Neural cell (in vitro differentiated cells): ENCODE results near the gene ANO4. TPM values are rescaled to one million over a fixed set of nuclear protein-coding genes. Genes with fewer than 3 reads are reported as not detected.

Source experiments
- H2AFZ ChIP-seq: fragments of 200-600, 300-800 bp; sonication (generic), shearing (Covaris generic); 2 replicates; pipeline ENCODE4 v1.6.0; 2014; ENCODE audit warnings: low read depth, mild to moderate bottlenecking, antibody characterized with exemption, low read length, moderate library complexity
- H3F3A ChIP-seq: fragments of 200-600 bp; shearing (Covaris generic); 2 replicates; pipeline ENCODE4 v1.6.1; 2016; ENCODE audit warnings: mild to moderate bottlenecking, moderate library complexity, mixed read lengths, antibody characterized with exemption, low read length; ENCODE audit not compliant: insufficient read depth, poor library complexity, severe bottlenecking
- H3K27ac ChIP-seq: fragments of 200-600, 300-800 bp; sonication (generic), shearing (Covaris generic); 2 replicates; pipeline ENCODE4 v1.5.1; 2014; ENCODE audit warnings: mild to moderate bottlenecking, low read length, moderate library complexity
- H3K27me3 ChIP-seq: fragments of 300-800, 200-600 bp; sonication (generic), shearing (Covaris generic); 2 replicates; pipeline ENCODE4 v1.6.0; 2014; ENCODE audit warnings: mild to moderate bottlenecking, low read depth, low read length, moderate library complexity; ENCODE audit not compliant: insufficient read depth
- H3K36me3 ChIP-seq: fragments of 300-800, 200-600 bp; sonication (generic), shearing (Covaris generic); 2 replicates; pipeline ENCODE4 v1.5.1; 2014; ENCODE audit warnings: mild to moderate bottlenecking, antibody characterized with exemption, low read length, moderate library complexity; ENCODE audit not compliant: insufficient read depth
- H3K4me2 ChIP-seq: fragments of 300-800, 200-600 bp; sonication (generic), shearing (Covaris generic); 2 replicates; pipeline ENCODE4 v1.6.0; 2014; ENCODE audit warnings: mild to moderate bottlenecking, low read length
- H3K4me3 ChIP-seq: fragments of 300-800, 200-600 bp; sonication (generic), shearing (Covaris generic); 2 replicates; pipeline ENCODE4 v1.5.1; 2014; ENCODE audit warnings: mild to moderate bottlenecking, low read length, moderate library complexity
- H3K79me2 ChIP-seq: fragments of 200-600 bp; shearing (Covaris generic); replicated peaks from 2 replicates; pipeline ENCODE4 v1.6.0; 2014; ENCODE audit warnings: mild to moderate bottlenecking, low read length, moderate library complexity; ENCODE audit not compliant: insufficient read depth
- H3K9ac ChIP-seq: fragments of 300-800, 200-600 bp; sonication (generic), shearing (Covaris generic); 2 replicates; pipeline ENCODE4 v1.6.1; 2016; ENCODE audit warnings: mild to moderate bottlenecking, low read length, mixed read lengths
- H3K9me2 ChIP-seq: fragments of 200-600 bp; shearing (Covaris generic); 2 replicates; pipeline ENCODE4 v1.6.1; 2016; ENCODE audit warnings: mild to moderate bottlenecking, low read length, mixed read lengths; ENCODE audit not compliant: insufficient read depth
- H3K9me3 ChIP-seq: fragments of 200-600, 300-800 bp; sonication (generic), shearing (Covaris generic); 2 replicates; pipeline ENCODE4 v1.6.1; 2016; ENCODE audit warnings: mild to moderate bottlenecking, mixed run types, low read length, moderate library complexity, mixed read lengths
- H4K20me1 ChIP-seq: fragments of 200-600 bp; shearing (Covaris generic); 2 replicates; pipeline ENCODE4 v1.6.1; 2016; ENCODE audit warnings: mild to moderate bottlenecking, mixed run types; ENCODE audit not compliant: insufficient read depth
- CTCF ChIP-seq: fragments of 450-650 bp; IDR thresholded peaks from 2 replicates; pipeline ENCODE4 v1.5.1; 2014; ENCODE audit warnings: antibody characterized with exemption, mild to moderate bottlenecking, moderate library complexity; ENCODE audit not compliant: poor library complexity, severe bottlenecking
- EP300 ChIP-seq: fragments of 450-650 bp; conservative IDR thresholded peaks from 2 replicates; pipeline ENCODE4 v1.6.1; 2014; ENCODE audit warnings: antibody characterized with exemption, mild to moderate bottlenecking, moderate library complexity; ENCODE audit not compliant: poor library complexity, severe bottlenecking
- EZH2 ChIP-seq: fragments of 200-600, 300-800 bp; shearing (Covaris generic), sonication (generic); IDR thresholded peaks from 2 replicates; pipeline ENCODE4 v1.6.1; 2014; ENCODE audit warnings: antibody characterized with exemption, low read length, borderline replicate concordance, mild to moderate bottlenecking; ENCODE audit not compliant: insufficient read depth, poor library complexity, severe bottlenecking
- MXI1 ChIP-seq: fragments of 450-650 bp; conservative IDR thresholded peaks from 2 replicates; pipeline ENCODE4 v1.6.1; 2014; ENCODE audit warnings: antibody characterized with exemption, mild to moderate bottlenecking; ENCODE audit not compliant: poor library complexity, severe bottlenecking
- POLR2AphosphoS5 ChIP-seq: IDR thresholded peaks from 2 replicates; pipeline ENCODE4 v1.6.1; 2012
- RAD21 ChIP-seq: fragments of 450-650 bp; conservative IDR thresholded peaks from 2 replicates; pipeline ENCODE4 v1.6.1; 2014; ENCODE audit warnings: antibody characterized with exemption, mild to moderate bottlenecking, moderate library complexity
- REST ChIP-seq: IDR thresholded peaks from 2 replicates; pipeline ENCODE4 v1.6.1; 2012; ENCODE audit warnings: borderline replicate concordance
- SMC3 ChIP-seq: fragments of 450-650 bp; conservative IDR thresholded peaks from 2 replicates; pipeline ENCODE4 v1.6.1; 2014; ENCODE audit warnings: antibody characterized with exemption, mild to moderate bottlenecking, moderate library complexity; ENCODE audit not compliant: poor library complexity
- TAF1 ChIP-seq: IDR thresholded peaks from 2 replicates; pipeline ENCODE4 v1.6.1; 2012; ENCODE audit warnings: low read depth
- polyA plus RNA-seq: library from polyadenylated mRNA; depleted of rRNA; stranded (reverse); fragments of >200 nt; gene quantifications from 2 replicates; pipeline ENCODE4 v1.2.3, GENCODE V29; 2014

The ANO4 gene
- polyA plus RNA-seq, 1 donor from 2014 or later: 11.1 TPM

- Histone ChIP-seq H3K4me3 (no peak overlapping the region), H3K9ac (no peak overlapping the region), H3K27me3 (no peaks in the 10 kb centered on the region), H2AFZ (no peak overlapping the region), H3K36me3 (no peaks in the 10 kb centered on the region), H4K20me1 (no peaks in the 10 kb centered on the region), H3F3A (no peaks in the 10 kb centered on the region), H3K27ac (no peak overlapping the region), H3K79me2 (no peaks in the 10 kb centered on the region), H3K9me2 (no peaks in the 10 kb centered on the region), H3K4me2 (no peak overlapping the region), H3K9me3 (no peaks in the 10 kb centered on the region)
- no peak for TF ChIP-seq MXI1
- no peak for TF ChIP-seq TAF1
- TF ChIP-seq POLR2AphosphoS5: no peak
- TF ChIP-seq REST: no peak
- TF ChIP-seq EZH2: no peak
- TF ChIP-seq RAD21: no peak
Measured at GRCh38 chr12:100752841-100753240, 41.7 kb upstream of the ANO4 start.

- H4K20me1 ChIP-seq: no peaks in the 10 kb centered on the region
- H3K79me2 ChIP-seq: no peaks in the 10 kb centered on the region
- no peaks in the 10 kb centered on the region for H3K9me2 ChIP-seq
- H3K4me2 ChIP-seq: no peak overlapping the region
- no peak overlapping the region for H3K4me3 ChIP-seq
- H3K36me3 ChIP-seq: no peaks in the 10 kb centered on the region
- H3K9me3 ChIP-seq: no peaks in the 10 kb centered on the region
- no peaks in the 10 kb centered on the region for H3K27me3 ChIP-seq
- no peak overlapping the region for H2AFZ ChIP-seq
- no peaks in the 10 kb centered on the region for H3F3A ChIP-seq
- no peak overlapping the region for H3K9ac ChIP-seq
- TF ChIP-seq RAD21 (no peak), CTCF (no peak), EP300 (no peak), MXI1 (no peak), SMC3 (no peak), TAF1 (no peak), REST (no peak), POLR2AphosphoS5 (no peak), EZH2 (no peak)
- no peak overlapping the region for H3K27ac ChIP-seq
Measured at GRCh38 chr12:100753837-100754236, 40.7 kb upstream of the ANO4 start.
